Smooth muscle cell (in vitro differentiated cells): ENCODE measurements around the gene CERS5. TPM values are rescaled to one million over a fixed set of nuclear protein-coding genes. Genes with fewer than 3 reads are reported as not detected.

ENCODE experiments used
- polyA plus RNA-seq: library from polyadenylated mRNA; unstranded; fragments of >200 nt; fragmentation: Nextera tagmentation; extraction: Ambion mirVana; gene quantifications from 2 replicates; pipeline ENCODE4 v1.2.1, GENCODE V29; 2016
- total RNA-seq: library from RNA; depleted of rRNA; stranded (reverse); fragments of >200 nt; gene quantifications from 2 replicates; pipeline ENCODE4 v1.2.3, GENCODE V29; 2014

The CERS5 gene
- total and polyA plus RNA-seq, 2 experiments from 2014 or later, result 53.5 to 102 TPM

Other genes starting within 250 kb of the CERS5 start
- gene AQP2, start 216.6 kb downstream of the CERS5 start, total RNA-seq, result 0.13 and 0.22 TPM in 2 replicates
- 0.14 and 0.99 TPM in 2 replicates for gene AQP2, start 216.6 kb downstream of the CERS5 start, polyA plus RNA-seq
- gene AQP5, start 205.5 kb downstream of the CERS5 start, total RNA-seq, result not detected in 2 replicates
- 1.5 TPM in 1 of 2 replicates, not detected in the other for gene AQP5, start 205.5 kb downstream of the CERS5 start, polyA plus RNA-seq
- gene AQP6, start 194.4 kb downstream of the CERS5 start, total RNA-seq, result not detected in 2 replicates
- gene AQP6, start 194.4 kb downstream of the CERS5 start, polyA plus RNA-seq, result not detected in 2 replicates
- gene RACGAP1, start 141.9 kb downstream of the CERS5 start, total RNA-seq, result 18.3 and 52.3 TPM in 2 replicates
- gene RACGAP1, start 141.9 kb downstream of the CERS5 start, polyA plus RNA-seq, result 11.4 and 13.7 TPM in 2 replicates
- 0.36 and 0.45 TPM in 2 replicates for gene ASIC1, start 109.8 kb downstream of the CERS5 start, total RNA-seq
- 0.69 and 1.5 TPM in 2 replicates for gene ASIC1, start 109.8 kb downstream of the CERS5 start, polyA plus RNA-seq
- gene SMARCD1, start 82.0 kb downstream of the CERS5 start, total RNA-seq, result 39.6 and 47.8 TPM in 2 replicates
- 24.1 and 28.3 TPM in 2 replicates for gene SMARCD1, start 82.0 kb downstream of the CERS5 start, polyA plus RNA-seq
- not detected in 2 replicates for gene GPD1, start 63.4 kb downstream of the CERS5 start, total RNA-seq
- 0.24 TPM in 1 of 2 replicates, not detected in the other for gene GPD1, start 63.4 kb downstream of the CERS5 start, polyA plus RNA-seq
- gene COX14, start 55.1 kb downstream of the CERS5 start, total RNA-seq, result 14.7 and 18.6 TPM in 2 replicates
- 67.9 and 71.3 TPM in 2 replicates for gene COX14, start 55.1 kb downstream of the CERS5 start, polyA plus RNA-seq
- gene LIMA1, start 116.2 kb upstream of the CERS5 start, total RNA-seq, result 154 and 204 TPM in 2 replicates
- 39.6 and 68.3 TPM in 2 replicates for gene LIMA1, start 116.2 kb upstream of the CERS5 start, polyA plus RNA-seq
- gene FAM186A, start 229.2 kb upstream of the CERS5 start, total RNA-seq, result not detected in 2 replicates
- gene FAM186A, start 229.2 kb upstream of the CERS5 start, polyA plus RNA-seq, result not detected in 2 replicates
- gene LARP4, start 233.5 kb upstream of the CERS5 start, total RNA-seq, result 37.9 and 42.8 TPM in 2 replicates
- gene LARP4, start 233.5 kb upstream of the CERS5 start, polyA plus RNA-seq, result 11.7 and 16.2 TPM in 2 replicates